Astrocyte (in vitro differentiated cells and primary cell): ENCODE results near the gene HNRNPD.

Source experiments
- EZH2 ChIP-seq: IDR thresholded peaks from 2 replicates; pipeline ENCODE4 v1.6.1; 2012; ENCODE audit warnings: mild to moderate bottlenecking, low read length, inconsistent platforms; ENCODE audit not compliant: insufficient read depth
- TF ChIP-seq, protein P1 (sequence below): IDR thresholded peaks from 2 replicates; pipeline ENCODE4 v1.5.1; 2011; ENCODE audit warnings: low read depth, mild to moderate bottlenecking, inconsistent platforms, low read length, moderate library complexity; ENCODE audit not compliant: insufficient read depth

DNA sequence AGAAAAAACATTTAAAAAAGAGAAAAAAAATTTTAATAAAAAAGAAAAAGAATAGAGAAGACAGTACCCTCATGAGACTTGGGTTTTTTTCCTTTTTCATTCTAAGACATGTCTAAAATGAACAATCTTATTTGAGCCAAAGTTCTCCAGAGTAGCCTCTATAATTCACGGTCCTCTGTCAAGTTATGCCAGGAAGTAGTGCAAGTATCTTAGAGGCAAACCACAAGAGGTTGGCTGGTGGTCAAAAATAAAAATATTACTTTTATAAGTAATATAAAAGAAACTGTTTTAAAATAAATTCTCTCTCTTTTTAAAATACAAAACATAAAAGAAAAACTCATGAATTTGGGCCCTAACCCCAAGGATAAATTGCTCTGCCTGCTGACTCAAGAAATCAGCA, 29.9 kb upstream of the HNRNPD start:
- TF ChIP-seq, protein P1, sequence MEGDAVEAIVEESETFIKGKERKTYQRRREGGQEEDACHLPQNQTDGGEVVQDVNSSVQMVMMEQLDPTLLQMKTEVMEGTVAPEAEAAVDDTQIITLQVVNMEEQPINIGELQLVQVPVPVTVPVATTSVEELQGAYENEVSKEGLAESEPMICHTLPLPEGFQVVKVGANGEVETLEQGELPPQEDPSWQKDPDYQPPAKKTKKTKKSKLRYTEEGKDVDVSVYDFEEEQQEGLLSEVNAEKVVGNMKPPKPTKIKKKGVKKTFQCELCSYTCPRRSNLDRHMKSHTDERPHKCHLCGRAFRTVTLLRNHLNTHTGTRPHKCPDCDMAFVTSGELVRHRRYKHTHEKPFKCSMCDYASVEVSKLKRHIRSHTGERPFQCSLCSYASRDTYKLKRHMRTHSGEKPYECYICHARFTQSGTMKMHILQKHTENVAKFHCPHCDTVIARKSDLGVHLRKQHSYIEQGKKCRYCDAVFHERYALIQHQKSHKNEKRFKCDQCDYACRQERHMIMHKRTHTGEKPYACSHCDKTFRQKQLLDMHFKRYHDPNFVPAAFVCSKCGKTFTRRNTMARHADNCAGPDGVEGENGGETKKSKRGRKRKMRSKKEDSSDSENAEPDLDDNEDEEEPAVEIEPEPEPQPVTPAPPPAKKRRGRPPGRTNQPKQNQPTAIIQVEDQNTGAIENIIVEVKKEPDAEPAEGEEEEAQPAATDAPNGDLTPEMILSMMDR = no peak
- TF ChIP-seq EZH2 = no peak
